NB4 (cell line): ENCODE data around the gene STAU1.

ENCODE experiments used
- CTCF ChIP-seq: IDR thresholded peaks from one replicate; pipeline ENCODE4 v1.5.1; 2012; ENCODE audit warnings: low read depth, low read length
- MAX ChIP-seq: IDR thresholded peaks from 2 replicates; pipeline ENCODE4 v1.6.1; 2011; ENCODE audit warnings: low read depth, low read length
- POLR2A ChIP-seq: IDR thresholded peaks from 2 replicates; pipeline ENCODE4 v1.6.1; 2011; ENCODE audit warnings: mild to moderate bottlenecking; ENCODE audit not compliant: insufficient read length; ENCODE audit errors: extremely low read depth

- no peak for TF ChIP-seq POLR2A
- no peak for TF ChIP-seq CTCF
- no peak for TF ChIP-seq MAX
These were observed 38.7 kb downstream of the STAU1 start for GRCh38 chr20:49149281-49150045.
